ENCODE measurements around the gene SMARCA2.

- TF ChIP-seq CTCF (IDR thresholded peaks at IDR 0.05) = no peak
- TF ChIP-seq EZH2 (IDR thresholded peaks at IDR 0.05) = no peak
- no peak for TF ChIP-seq EZH2phosphoT487 (IDR thresholded peaks at IDR 0.05)
Measured at GRCh38 chr9:2127486-2127885, 112.3 kb downstream of the SMARCA2 start.
